Panc1 (cell line): Measurements from ENCODE around the gene RMND5A. TPM values are rescaled to one million over a fixed set of nuclear protein-coding genes. Genes with fewer than 3 reads are reported as not detected.

Experiments
- ATAC-seq: fragments of 200-7000 bp; cut with Tn5 transposase; 2 replicates; pipeline ENCODE4 v1.9.1; 2020; ENCODE audit warnings: mild to moderate bottlenecking, moderate library complexity
- BruUV-seq: library from RNA; stranded (reverse); fragments of 400-500 nt; replicated peaks from 2 replicates; lab custom pipeline; 2021; lab: Mats Ljungman, UMichigan
- CTCF ChIA-PET: fragments of 300-600 bp; sonication (Branson Sonifier 250); formaldehyde crosslinking; loops from one replicate; lab custom pipeline; 2022; ENCODE audit warnings: antibody characterized with exemption; lab: Charles Lee
- POLR2A ChIA-PET: fragments of 300-600 bp; sonication (Branson Sonifier 250); formaldehyde crosslinking; loops from one replicate; lab custom pipeline; 2022; ENCODE audit warnings: antibody characterized with exemption; lab: Charles Lee
- DNase-seq: peaks from one replicate; pipeline ENCODE4 v3.0.0-alpha.2; 2010; ENCODE audit warnings: low read depth, low spot score
- H3K27ac ChIP-seq: 2 replicates; pipeline ENCODE4 v1.5.1; 2011; ENCODE audit warnings: mild to moderate bottlenecking, low read length, inconsistent platforms
- H3K27me3 ChIP-seq: fragments of 200-500 bp; sonication (Bioruptor generic); 2 replicates; pipeline ENCODE4 v1.6.0; 2014; ENCODE audit warnings: low read length, inconsistent platforms; ENCODE audit not compliant: control insufficient read depth, insufficient read depth
- H3K36me3 ChIP-seq: fragments of 200-500 bp; sonication (Bioruptor generic); 2 replicates; pipeline ENCODE4 v1.5.1; 2014; ENCODE audit warnings: inconsistent platforms, mild to moderate bottlenecking, low read length, moderate library complexity; ENCODE audit not compliant: control insufficient read depth, insufficient read depth
- H3K4me1 ChIP-seq: 2 replicates; pipeline ENCODE4 v1.5.1; 2011; ENCODE audit warnings: inconsistent platforms, mild to moderate bottlenecking, low read length, moderate library complexity; ENCODE audit not compliant: control insufficient read depth, insufficient read depth
- H3K4me3 ChIP-seq, 2 experiments: 2 replicates each; pipeline ENCODE4 v1.5.1; 2011 to 2012; ENCODE audit warnings: low read depth in 2 of 2, low read length in 2 of 2, mild to moderate bottlenecking in 2 of 2, inconsistent platforms in 1 of 2, moderate library complexity in 1 of 2
- H3K9me3 ChIP-seq: fragments of 200-500 bp; sonication (Bioruptor generic); 2 replicates; pipeline ENCODE4 v1.5.1; 2014; ENCODE audit warnings: low read depth, mild to moderate bottlenecking, inconsistent platforms, low read length, moderate library complexity; ENCODE audit not compliant: control insufficient read depth, insufficient read depth
- POLR2AphosphoS5 ChIP-seq: IDR thresholded peaks from 2 replicates; pipeline ENCODE4 v1.6.1; 2012; ENCODE audit warnings: mild to moderate bottlenecking, low read depth, low read length, moderate library complexity
- SIN3A ChIP-seq: IDR thresholded peaks from 2 replicates; pipeline ENCODE4 v1.6.1; 2012; ENCODE audit warnings: low read depth, mild to moderate bottlenecking, low read length, moderate library complexity, borderline replicate concordance; ENCODE audit not compliant: insufficient read depth
- TCF7L2 ChIP-seq: IDR thresholded peaks from 2 replicates; pipeline ENCODE4 v1.6.1; 2011; ENCODE audit warnings: mild to moderate bottlenecking, low read depth, low read length, inconsistent platforms
- in situ Hi-C: cut with HindIII; loops from 2 replicates; pipeline ENCODE4 v1.10.0; 2016; ENCODE audit warnings: low sequenced_read_pairs, low pct_unique_long_range_greater_than_20kb
- intact Hi-C: fragments of 100-400 bp; cut with micrococcal nuclease; formaldehyde crosslinking; loops from one replicate; pipeline ENCODE4 v1.10.0; 2022; ENCODE audit not compliant: unreplicated experiment
- total RNA-seq: library from RNA; stranded (reverse); gene quantifications from one replicate; pipeline ENCODE4 v1.2.1, GENCODE V29; 2021; ENCODE audit not compliant: unreplicated experiment
- TF ChIP-seq, protein P1 (sequence below): fragments of 450-650 bp; IDR thresholded peaks from 2 replicates; pipeline ENCODE4 v1.5.1; 2017; ENCODE audit warnings: mild to moderate bottlenecking
- TF ChIP-seq, protein P2 (sequence below), 2 experiments: IDR thresholded peaks; 2 replicates each; pipeline ENCODE4 v1.6.1; 2011 to 2012; ENCODE audit warnings: low read depth in 2 of 2, control low read depth in 1 of 2, low read length in 1 of 2, mild to moderate bottlenecking in 1 of 2, moderate library complexity in 1 of 2; ENCODE audit not compliant: insufficient read depth in 1 of 2

RMND5A gene
- total RNA-seq, 1 experiment from 2014 or later, result 42.8 TPM

DNA sequence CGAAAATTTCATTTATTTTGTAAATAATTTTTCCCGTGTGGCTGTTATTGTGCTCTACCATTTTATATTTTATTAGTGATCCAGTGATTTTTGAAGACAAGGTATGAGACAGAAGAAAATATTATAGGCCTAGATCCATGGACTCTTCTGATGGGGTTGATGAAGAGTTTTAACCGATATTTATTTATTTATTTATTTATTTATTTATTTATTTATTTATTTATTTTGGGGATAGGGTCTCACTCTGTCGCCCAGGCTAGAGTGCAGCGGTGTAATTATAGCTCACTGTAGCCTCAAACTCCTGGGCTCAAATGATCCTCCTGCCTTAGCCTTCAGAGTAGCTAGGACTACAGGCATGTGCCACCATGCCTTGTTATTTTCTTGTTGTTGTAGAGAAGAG is 33.6 kb upstream of the RMND5A start:
- no peaks in the 10 kb centered on the region for H3K27me3 ChIP-seq
- in situ Hi-C loops, result no loop called here
- BruUV-seq, result no TSS peak
- no peak overlapping the region for H3K27ac ChIP-seq
- no peaks in the 10 kb centered on the region for H3K36me3 ChIP-seq
- CTCF ChIA-PET, result interaction anchor here (0.7 kb wide), 1 partner anchor 290 kb away, joined by 3 read pairs; no protein-coding TSS in a partner anchor
- H3K4me1 ChIP-seq, result no peaks in the 10 kb centered on the region; the same call in 1 of the 2 replicates
- ATAC-seq, result no peak
- intact Hi-C loops, result no loop called here
- no peak for DNase-seq
- H3K4me3 ChIP-seq, result no peak overlapping the region
- POLR2A ChIA-PET, result no interaction called here
- TF ChIP-seq POLR2AphosphoS5 (no peak), SIN3A (no peak), TCF7L2 (no peak)
- TF ChIP-seq, protein P1, sequence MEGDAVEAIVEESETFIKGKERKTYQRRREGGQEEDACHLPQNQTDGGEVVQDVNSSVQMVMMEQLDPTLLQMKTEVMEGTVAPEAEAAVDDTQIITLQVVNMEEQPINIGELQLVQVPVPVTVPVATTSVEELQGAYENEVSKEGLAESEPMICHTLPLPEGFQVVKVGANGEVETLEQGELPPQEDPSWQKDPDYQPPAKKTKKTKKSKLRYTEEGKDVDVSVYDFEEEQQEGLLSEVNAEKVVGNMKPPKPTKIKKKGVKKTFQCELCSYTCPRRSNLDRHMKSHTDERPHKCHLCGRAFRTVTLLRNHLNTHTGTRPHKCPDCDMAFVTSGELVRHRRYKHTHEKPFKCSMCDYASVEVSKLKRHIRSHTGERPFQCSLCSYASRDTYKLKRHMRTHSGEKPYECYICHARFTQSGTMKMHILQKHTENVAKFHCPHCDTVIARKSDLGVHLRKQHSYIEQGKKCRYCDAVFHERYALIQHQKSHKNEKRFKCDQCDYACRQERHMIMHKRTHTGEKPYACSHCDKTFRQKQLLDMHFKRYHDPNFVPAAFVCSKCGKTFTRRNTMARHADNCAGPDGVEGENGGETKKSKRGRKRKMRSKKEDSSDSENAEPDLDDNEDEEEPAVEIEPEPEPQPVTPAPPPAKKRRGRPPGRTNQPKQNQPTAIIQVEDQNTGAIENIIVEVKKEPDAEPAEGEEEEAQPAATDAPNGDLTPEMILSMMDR, result no peak
- TF ChIP-seq, protein P2, sequence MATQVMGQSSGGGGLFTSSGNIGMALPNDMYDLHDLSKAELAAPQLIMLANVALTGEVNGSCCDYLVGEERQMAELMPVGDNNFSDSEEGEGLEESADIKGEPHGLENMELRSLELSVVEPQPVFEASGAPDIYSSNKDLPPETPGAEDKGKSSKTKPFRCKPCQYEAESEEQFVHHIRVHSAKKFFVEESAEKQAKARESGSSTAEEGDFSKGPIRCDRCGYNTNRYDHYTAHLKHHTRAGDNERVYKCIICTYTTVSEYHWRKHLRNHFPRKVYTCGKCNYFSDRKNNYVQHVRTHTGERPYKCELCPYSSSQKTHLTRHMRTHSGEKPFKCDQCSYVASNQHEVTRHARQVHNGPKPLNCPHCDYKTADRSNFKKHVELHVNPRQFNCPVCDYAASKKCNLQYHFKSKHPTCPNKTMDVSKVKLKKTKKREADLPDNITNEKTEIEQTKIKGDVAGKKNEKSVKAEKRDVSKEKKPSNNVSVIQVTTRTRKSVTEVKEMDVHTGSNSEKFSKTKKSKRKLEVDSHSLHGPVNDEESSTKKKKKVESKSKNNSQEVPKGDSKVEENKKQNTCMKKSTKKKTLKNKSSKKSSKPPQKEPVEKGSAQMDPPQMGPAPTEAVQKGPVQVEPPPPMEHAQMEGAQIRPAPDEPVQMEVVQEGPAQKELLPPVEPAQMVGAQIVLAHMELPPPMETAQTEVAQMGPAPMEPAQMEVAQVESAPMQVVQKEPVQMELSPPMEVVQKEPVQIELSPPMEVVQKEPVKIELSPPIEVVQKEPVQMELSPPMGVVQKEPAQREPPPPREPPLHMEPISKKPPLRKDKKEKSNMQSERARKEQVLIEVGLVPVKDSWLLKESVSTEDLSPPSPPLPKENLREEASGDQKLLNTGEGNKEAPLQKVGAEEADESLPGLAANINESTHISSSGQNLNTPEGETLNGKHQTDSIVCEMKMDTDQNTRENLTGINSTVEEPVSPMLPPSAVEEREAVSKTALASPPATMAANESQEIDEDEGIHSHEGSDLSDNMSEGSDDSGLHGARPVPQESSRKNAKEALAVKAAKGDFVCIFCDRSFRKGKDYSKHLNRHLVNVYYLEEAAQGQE (IDR thresholded peaks at IDR 0.05; ENCODE audit: insufficient read depth in 1 of 2, low read depth in 2 of 2, low read length in 1 of 2), result no peak
- H3K9me3 ChIP-seq, result no peaks in the 10 kb centered on the region

DNA sequence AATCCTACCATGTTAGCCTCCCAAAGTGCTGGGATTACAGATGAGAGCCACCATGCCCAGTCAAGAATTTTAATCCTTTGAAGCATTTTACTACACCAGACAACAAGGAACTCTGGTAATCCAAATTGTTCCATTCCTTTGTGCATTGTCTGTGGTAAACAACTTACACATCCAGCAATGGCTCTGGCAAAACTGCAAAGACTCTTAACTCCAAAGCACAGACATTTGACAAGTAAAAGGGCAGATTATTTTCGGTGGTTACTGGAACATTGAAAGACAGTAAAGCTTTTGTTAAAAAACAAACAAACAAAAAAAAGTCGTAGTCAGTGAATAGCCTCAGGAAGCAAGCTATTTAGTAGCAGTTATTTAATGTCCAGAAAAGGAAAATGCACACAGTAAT is 33.2 kb upstream of the RMND5A start:
- Histone ChIP-seq H3K27ac (no peak overlapping the region), H3K9me3 (no peaks in the 10 kb centered on the region), H3K4me3 (no peak overlapping the region), H3K4me1 (no peaks in the 10 kb centered on the region; the same call in 1 of the 2 replicates), H3K36me3 (no peaks in the 10 kb centered on the region), H3K27me3 (no peaks in the 10 kb centered on the region)
- TF ChIP-seq, protein P2 (IDR thresholded peaks at IDR 0.05; ENCODE audit: insufficient read depth in 1 of 2, low read depth in 2 of 2, low read length in 1 of 2), result no peak
- TF ChIP-seq SIN3A (no peak), POLR2AphosphoS5 (no peak), TCF7L2 (no peak)
- TF ChIP-seq, protein P1, result no peak
- no peak for DNase-seq
- ChIA-PET POLR2A (no interaction called here), CTCF (interaction anchor here (0.7 kb wide), 1 partner anchor 290 kb away, joined by 3 read pairs; no protein-coding TSS in a partner anchor)
- intact Hi-C loops (no loop called here), in situ Hi-C loops (no loop called here)
- BruUV-seq, result no TSS peak
- no peak for ATAC-seq
